GM23338 (cell line): ENCODE results near the gene USP36. TPM values are rescaled to one million over a fixed set of nuclear protein-coding genes. Genes with fewer than 3 reads are reported as not detected.

ENCODE experiments used
- ATAC-seq: fragments of 200-7000 bp; cut with Tn5 transposase; 3 replicates; pipeline ENCODE4 v1.9.1; 2020
- DNase-seq: peaks from one replicate; pipeline ENCODE4 v3.0.0-alpha.2; 2015; ENCODE audit warnings: low spot score
- H2AFZ ChIP-seq: fragments of 200-600 bp; sonication (generic); 2 replicates; pipeline ENCODE4 v1.8.0; 2016; ENCODE audit warnings: antibody characterized with exemption, mild to moderate bottlenecking, moderate library complexity
- H3F3A ChIP-seq: fragments of 200-600 bp; sonication (generic); replicated peaks from 2 replicates; pipeline ENCODE4 v1.8.0; 2017; ENCODE audit warnings: antibody characterized with exemption, mixed run types, low read depth
- H3K27ac ChIP-seq: fragments of 200-600 bp; sonication (generic); 2 replicates; pipeline ENCODE4 v1.6.1; 2016; ENCODE audit warnings: low read depth
- H3K27me3 ChIP-seq: fragments of 200-600 bp; sonication (generic); 2 replicates; pipeline ENCODE4 v1.8.0; 2016; ENCODE audit warnings: mild to moderate bottlenecking, mixed run types, moderate library complexity; ENCODE audit not compliant: insufficient read depth
- H3K36me3 ChIP-seq: fragments of 200-600 bp; sonication (generic); 2 replicates; pipeline ENCODE4 v1.8.0; 2016; ENCODE audit warnings: mild to moderate bottlenecking; ENCODE audit not compliant: insufficient read depth
- H3K4me1 ChIP-seq: fragments of 200-600 bp; sonication (generic); 2 replicates; pipeline ENCODE4 v1.8.0; 2016; ENCODE audit warnings: mild to moderate bottlenecking, moderate library complexity; ENCODE audit not compliant: insufficient read depth
- H3K4me2 ChIP-seq: fragments of 200-600 bp; sonication (generic); 2 replicates; pipeline ENCODE4 v1.7.1; 2017; ENCODE audit warnings: mixed run types
- H3K4me3 ChIP-seq: fragments of 200-600 bp; sonication (generic); 2 replicates; pipeline ENCODE4 v1.6.1; 2016; ENCODE audit warnings: mixed run types
- H3K79me2 ChIP-seq: fragments of 200-600 bp; sonication (generic); replicated peaks from 2 replicates; pipeline ENCODE4 v1.8.0; 2017; ENCODE audit warnings: mild to moderate bottlenecking; ENCODE audit not compliant: insufficient read depth
- H3K9me2 ChIP-seq: fragments of 200-600 bp; sonication (generic); 2 replicates; pipeline ENCODE4 v1.8.0; 2017; ENCODE audit not compliant: insufficient read depth
- H4K20me1 ChIP-seq: fragments of 200-600 bp; sonication (generic); replicated peaks from 2 replicates; pipeline ENCODE4 v1.8.0; 2017; ENCODE audit warnings: mild to moderate bottlenecking; ENCODE audit not compliant: insufficient read depth
- H3K27ac Mint-ChIP-seq: 2 replicates; pipeline ENCODE4 v1.8.0; 2020; ENCODE audit warnings: inconsistent platforms, mild to moderate bottlenecking, moderate library complexity, mixed read lengths
- H3K27me3 Mint-ChIP-seq: 3 replicates; pipeline ENCODE4 v1.8.0; 2022; ENCODE audit warnings: low read depth, mild to moderate bottlenecking, moderate library complexity, mixed read lengths, inconsistent platforms; ENCODE audit not compliant: insufficient read depth, poor library complexity
- H3K36me3 Mint-ChIP-seq: 3 replicates; pipeline ENCODE4 v1.8.0; 2021; ENCODE audit warnings: low read depth, mild to moderate bottlenecking, inconsistent platforms, moderate library complexity, mixed read lengths
- H3K4me1 Mint-ChIP-seq: 3 replicates; pipeline ENCODE4 v1.8.0; 2020; ENCODE audit warnings: mild to moderate bottlenecking, inconsistent platforms, mixed read lengths
- H3K4me3 Mint-ChIP-seq: 3 replicates; pipeline ENCODE4 v1.8.0; 2021; ENCODE audit warnings: moderate library complexity, mild to moderate bottlenecking, inconsistent platforms, mixed read lengths
- H3K9me3 Mint-ChIP-seq: 3 replicates; pipeline ENCODE4 v1.8.0; 2020; ENCODE audit warnings: moderate library complexity, mild to moderate bottlenecking, inconsistent platforms, mixed read lengths
- CREB1 ChIP-seq: fragments of 250-450 bp; sonication (Bioruptor Pico); IDR thresholded peaks from 2 replicates; pipeline ENCODE4 v1.5.0; 2020; ENCODE audit warnings: low read depth, mild to moderate bottlenecking, moderate library complexity
- EZH2 ChIP-seq: fragments of 200-600 bp; sonication (generic); IDR thresholded peaks from one replicate; pipeline ENCODE4 v1.8.0; 2017; ENCODE audit warnings: antibody characterized with exemption, mild to moderate bottlenecking, low read depth; ENCODE audit not compliant: unreplicated experiment
- STAT1 ChIP-seq: IDR thresholded peaks from one replicate; pipeline ENCODE4 v1.6.1; 2016; ENCODE audit warnings: antibody characterized with exemption; ENCODE audit not compliant: unreplicated experiment
- ZNF114 ChIP-seq: fragments of 250-450 bp; sonication (Bioruptor Pico); IDR thresholded peaks from 2 replicates; pipeline ENCODE4 v1.5.0; 2020; ENCODE audit warnings: mild to moderate bottlenecking, moderate library complexity
- polyA plus RNA-seq: library from polyadenylated mRNA; unstranded; fragments of >200 nt; fragmentation: Nextera tagmentation; extraction: Ambion mirVana; gene quantifications from 2 replicates; pipeline ENCODE4 v1.2.1, GENCODE V29; 2016
- total RNA-seq: library from RNA; depleted of rRNA; stranded (reverse); fragments of >200 nt; shearing (Covaris generic); gene quantifications from 2 replicates; pipeline ENCODE4 v1.2.3, GENCODE V29; 2014
- TF ChIP-seq, protein P1 (sequence below): fragments of 250-450 bp; sonication (Bioruptor Pico); IDR thresholded peaks from 2 replicates; pipeline ENCODE4 v1.5.0; 2020; ENCODE audit warnings: mild to moderate bottlenecking, moderate library complexity
- TF ChIP-seq, protein P2 (sequence below): IDR thresholded peaks from 2 replicates; pipeline ENCODE4 v1.6.1; 2016; ENCODE audit warnings: antibody characterized with exemption
- TF ChIP-seq, protein P3 (sequence below): IDR thresholded peaks from one replicate; pipeline ENCODE4 v1.6.1; 2018; ENCODE audit warnings: antibody characterized with exemption; ENCODE audit not compliant: unreplicated experiment

USP36 gene
- total and polyA plus RNA-seq, 2 experiments from 2014 or later: 36.2 to 55.5 TPM

DNA sequence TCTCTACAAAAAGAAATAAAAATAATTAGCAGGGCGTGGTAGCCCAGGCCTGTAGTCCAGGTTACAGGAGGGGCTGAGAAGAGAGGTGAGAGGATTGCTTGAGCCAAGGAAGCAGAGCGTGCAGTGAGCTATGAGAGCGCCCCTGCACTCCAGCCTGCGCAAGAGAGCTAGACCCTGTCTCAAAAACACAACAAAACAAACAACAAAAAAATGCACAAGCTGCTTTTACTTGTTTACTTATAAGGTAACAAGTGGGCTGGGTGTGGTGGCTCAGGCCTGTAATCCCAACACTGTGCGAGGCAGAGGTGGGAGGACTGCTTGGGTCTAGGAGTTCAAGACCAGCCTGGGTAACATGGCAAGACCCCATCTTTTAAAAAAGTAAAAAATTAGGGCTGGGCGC, 60.3 kb downstream of the USP36 start:
- TF ChIP-seq, protein P1, sequence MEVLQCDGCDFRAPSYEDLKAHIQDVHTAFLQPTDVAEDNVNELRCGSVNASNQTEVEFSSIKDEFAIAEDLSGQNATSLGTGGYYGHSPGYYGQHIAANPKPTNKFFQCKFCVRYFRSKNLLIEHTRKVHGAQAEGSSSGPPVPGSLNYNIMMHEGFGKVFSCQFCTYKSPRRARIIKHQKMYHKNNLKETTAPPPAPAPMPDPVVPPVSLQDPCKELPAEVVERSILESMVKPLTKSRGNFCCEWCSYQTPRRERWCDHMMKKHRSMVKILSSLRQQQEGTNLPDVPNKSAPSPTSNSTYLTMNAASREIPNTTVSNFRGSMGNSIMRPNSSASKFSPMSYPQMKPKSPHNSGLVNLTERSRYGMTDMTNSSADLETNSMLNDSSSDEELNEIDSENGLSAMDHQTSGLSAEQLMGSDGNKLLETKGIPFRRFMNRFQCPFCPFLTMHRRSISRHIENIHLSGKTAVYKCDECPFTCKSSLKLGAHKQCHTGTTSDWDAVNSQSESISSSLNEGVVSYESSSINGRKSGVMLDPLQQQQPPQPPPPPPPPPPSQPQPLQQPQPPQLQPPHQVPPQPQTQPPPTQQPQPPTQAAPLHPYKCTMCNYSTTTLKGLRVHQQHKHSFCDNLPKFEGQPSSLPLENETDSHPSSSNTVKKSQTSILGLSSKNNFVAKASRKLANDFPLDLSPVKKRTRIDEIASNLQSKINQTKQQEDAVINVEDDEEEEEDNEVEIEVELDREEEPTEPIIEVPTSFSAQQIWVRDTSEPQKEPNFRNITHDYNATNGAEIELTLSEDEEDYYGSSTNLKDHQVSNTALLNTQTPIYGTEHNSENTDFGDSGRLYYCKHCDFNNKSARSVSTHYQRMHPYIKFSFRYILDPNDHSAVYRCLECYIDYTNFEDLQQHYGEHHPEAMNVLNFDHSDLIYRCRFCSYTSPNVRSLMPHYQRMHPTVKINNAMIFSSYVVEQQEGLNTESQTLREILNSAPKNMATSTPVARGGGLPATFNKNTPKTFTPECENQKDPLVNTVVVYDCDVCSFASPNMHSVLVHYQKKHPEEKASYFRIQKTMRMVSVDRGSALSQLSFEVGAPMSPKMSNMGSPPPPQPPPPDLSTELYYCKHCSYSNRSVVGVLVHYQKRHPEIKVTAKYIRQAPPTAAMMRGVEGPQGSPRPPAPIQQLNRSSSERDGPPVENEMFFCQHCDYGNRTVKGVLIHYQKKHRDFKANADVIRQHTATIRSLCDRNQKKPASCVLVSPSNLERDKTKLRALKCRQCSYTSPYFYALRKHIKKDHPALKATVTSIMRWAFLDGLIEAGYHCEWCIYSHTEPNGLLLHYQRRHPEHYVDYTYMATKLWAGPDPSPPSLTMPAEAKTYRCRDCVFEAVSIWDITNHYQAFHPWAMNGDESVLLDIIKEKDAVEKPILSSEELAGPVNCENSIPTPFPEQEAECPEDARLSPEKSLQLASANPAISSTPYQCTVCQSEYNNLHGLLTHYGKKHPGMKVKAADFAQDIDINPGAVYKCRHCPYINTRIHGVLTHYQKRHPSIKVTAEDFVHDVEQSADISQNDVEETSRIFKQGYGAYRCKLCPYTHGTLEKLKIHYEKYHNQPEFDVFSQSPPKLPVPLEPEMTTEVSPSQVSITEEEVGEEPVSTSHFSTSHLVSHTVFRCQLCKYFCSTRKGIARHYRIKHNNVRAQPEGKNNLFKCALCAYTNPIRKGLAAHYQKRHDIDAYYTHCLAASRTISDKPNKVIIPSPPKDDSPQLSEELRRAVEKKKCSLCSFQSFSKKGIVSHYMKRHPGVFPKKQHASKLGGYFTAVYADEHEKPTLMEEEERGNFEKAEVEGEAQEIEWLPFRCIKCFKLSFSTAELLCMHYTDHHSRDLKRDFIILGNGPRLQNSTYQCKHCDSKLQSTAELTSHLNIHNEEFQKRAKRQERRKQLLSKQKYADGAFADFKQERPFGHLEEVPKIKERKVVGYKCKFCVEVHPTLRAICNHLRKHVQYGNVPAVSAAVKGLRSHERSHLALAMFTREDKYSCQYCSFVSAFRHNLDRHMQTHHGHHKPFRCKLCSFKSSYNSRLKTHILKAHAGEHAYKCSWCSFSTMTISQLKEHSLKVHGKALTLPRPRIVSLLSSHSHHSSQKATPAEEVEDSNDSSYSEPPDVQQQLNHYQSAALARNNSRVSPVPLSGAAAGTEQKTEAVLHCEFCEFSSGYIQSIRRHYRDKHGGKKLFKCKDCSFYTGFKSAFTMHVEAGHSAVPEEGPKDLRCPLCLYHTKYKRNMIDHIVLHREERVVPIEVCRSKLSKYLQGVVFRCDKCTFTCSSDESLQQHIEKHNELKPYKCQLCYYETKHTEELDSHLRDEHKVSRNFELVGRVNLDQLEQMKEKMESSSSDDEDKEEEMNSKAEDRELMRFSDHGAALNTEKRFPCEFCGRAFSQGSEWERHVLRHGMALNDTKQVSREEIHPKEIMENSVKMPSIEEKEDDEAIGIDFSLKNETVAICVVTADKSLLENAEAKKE (CRISPR knock-in tag): no peak
- no peak for TF ChIP-seq EZH2
- no peak for TF ChIP-seq ZNF114 (CRISPR knock-in tag)
- H3K4me1 ChIP-seq: peaks cover 4% of the 10 kb centered on the region; the same call in 1 of the 2 replicates
- peaks cover 6% of the 10 kb centered on the region for H3K27me3 ChIP-seq
- no peak overlapping the region for H3K27ac ChIP-seq
- no peak overlapping the region for H3K4me2 ChIP-seq
- H4K20me1 ChIP-seq: 0 out of 2 replicates have a peak, but pooled peaks cover 7% of the 10 kb centered on the region
- no peak for DNase-seq
- H3K4me3 Mint-ChIP-seq: peak overlapping the region; percentile 42; the same call in 2 of the 3 replicates
- H3K36me3 ChIP-seq: no peaks in the 10 kb centered on the region
- H3K27me3 Mint-ChIP-seq: peaks cover 7% of the 10 kb centered on the region
- H2AFZ ChIP-seq: no peak overlapping the region
- ATAC-seq: no peak
- H3K9me2 ChIP-seq: no peaks in the 10 kb centered on the region
- peaks cover 11% of the 10 kb centered on the region for H3K4me1 Mint-ChIP-seq
- H3K4me3 ChIP-seq: no peak overlapping the region
- no peaks in the 10 kb centered on the region for H3K9me3 Mint-ChIP-seq
- peaks cover 7% of the 10 kb centered on the region; the same call in 1 of the 2 replicates for H3F3A ChIP-seq
- no peaks in the 10 kb centered on the region for H3K36me3 Mint-ChIP-seq
- peaks cover 38% of the 10 kb centered on the region for H3K79me2 ChIP-seq
- no peak overlapping the region for H3K27ac Mint-ChIP-seq

DNA sequence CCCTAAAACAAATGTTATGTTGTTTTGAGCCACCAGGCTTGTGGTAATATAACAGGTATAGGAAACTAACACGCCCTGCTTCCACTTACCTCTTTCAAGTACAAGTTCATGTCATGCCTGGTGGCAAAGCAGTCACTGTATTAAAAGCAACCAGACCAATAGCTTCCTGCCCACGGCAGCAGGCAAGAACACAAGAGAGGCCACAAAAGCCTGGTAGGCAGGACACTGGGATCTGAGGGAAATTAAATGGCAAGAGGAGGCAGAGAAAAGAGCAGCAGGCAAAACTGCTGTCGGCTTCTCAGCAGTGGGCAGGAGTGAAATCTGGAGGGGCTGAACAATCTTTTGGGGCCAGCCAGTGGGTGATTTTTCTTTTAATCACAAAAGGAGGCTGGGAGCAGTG, 60.8 kb downstream of the USP36 start:
- Mint-ChIP-seq H3K27me3 (peaks cover 7% of the 10 kb centered on the region), H3K4me3 (peak overlapping the region; percentile 42; the same call in 2 of the 3 replicates), H3K36me3 (no peaks in the 10 kb centered on the region), H3K27ac (peak overlapping the region; percentile 73; the same call in 1 of the 2 replicates), H3K9me3 (no peaks in the 10 kb centered on the region), H3K4me1 (peaks cover 16% of the 10 kb centered on the region)
- 0 out of 2 replicates have a peak, but pooled peaks cover 11% of the 10 kb centered on the region for H4K20me1 ChIP-seq
- ATAC-seq (no peak), DNase-seq (no peak)
- H3K79me2 ChIP-seq: peaks cover 41% of the 10 kb centered on the region
- no peak overlapping the region for H3K4me3 ChIP-seq
- no peak overlapping the region for H3K27ac ChIP-seq
- H3K27me3 ChIP-seq: peaks cover 6% of the 10 kb centered on the region
- H2AFZ ChIP-seq: no peak overlapping the region
- H3K36me3 ChIP-seq: no peaks in the 10 kb centered on the region
- no peaks in the 10 kb centered on the region for H3K9me2 ChIP-seq
- H3K4me2 ChIP-seq: no peak overlapping the region
- peaks cover 4% of the 10 kb centered on the region; the same call in 1 of the 2 replicates for H3K4me1 ChIP-seq
- peaks cover 7% of the 10 kb centered on the region; the same call in 1 of the 2 replicates for H3F3A ChIP-seq
- no peak for TF ChIP-seq CREB1 (CRISPR knock-in tag)
- TF ChIP-seq STAT1: no peak
- TF ChIP-seq, protein P2, sequence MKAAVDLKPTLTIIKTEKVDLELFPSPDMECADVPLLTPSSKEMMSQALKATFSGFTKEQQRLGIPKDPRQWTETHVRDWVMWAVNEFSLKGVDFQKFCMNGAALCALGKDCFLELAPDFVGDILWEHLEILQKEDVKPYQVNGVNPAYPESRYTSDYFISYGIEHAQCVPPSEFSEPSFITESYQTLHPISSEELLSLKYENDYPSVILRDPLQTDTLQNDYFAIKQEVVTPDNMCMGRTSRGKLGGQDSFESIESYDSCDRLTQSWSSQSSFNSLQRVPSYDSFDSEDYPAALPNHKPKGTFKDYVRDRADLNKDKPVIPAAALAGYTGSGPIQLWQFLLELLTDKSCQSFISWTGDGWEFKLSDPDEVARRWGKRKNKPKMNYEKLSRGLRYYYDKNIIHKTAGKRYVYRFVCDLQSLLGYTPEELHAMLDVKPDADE: no peak
- TF ChIP-seq, protein P3, sequence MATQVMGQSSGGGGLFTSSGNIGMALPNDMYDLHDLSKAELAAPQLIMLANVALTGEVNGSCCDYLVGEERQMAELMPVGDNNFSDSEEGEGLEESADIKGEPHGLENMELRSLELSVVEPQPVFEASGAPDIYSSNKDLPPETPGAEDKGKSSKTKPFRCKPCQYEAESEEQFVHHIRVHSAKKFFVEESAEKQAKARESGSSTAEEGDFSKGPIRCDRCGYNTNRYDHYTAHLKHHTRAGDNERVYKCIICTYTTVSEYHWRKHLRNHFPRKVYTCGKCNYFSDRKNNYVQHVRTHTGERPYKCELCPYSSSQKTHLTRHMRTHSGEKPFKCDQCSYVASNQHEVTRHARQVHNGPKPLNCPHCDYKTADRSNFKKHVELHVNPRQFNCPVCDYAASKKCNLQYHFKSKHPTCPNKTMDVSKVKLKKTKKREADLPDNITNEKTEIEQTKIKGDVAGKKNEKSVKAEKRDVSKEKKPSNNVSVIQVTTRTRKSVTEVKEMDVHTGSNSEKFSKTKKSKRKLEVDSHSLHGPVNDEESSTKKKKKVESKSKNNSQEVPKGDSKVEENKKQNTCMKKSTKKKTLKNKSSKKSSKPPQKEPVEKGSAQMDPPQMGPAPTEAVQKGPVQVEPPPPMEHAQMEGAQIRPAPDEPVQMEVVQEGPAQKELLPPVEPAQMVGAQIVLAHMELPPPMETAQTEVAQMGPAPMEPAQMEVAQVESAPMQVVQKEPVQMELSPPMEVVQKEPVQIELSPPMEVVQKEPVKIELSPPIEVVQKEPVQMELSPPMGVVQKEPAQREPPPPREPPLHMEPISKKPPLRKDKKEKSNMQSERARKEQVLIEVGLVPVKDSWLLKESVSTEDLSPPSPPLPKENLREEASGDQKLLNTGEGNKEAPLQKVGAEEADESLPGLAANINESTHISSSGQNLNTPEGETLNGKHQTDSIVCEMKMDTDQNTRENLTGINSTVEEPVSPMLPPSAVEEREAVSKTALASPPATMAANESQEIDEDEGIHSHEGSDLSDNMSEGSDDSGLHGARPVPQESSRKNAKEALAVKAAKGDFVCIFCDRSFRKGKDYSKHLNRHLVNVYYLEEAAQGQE: no peak
